T-helper 2 cell treated with Interferon-gamma antibody and Interleukin-4, amounts not matched to agents 5 μg/mL and 100 μg/mL, for 36 hours (primary cell): ENCODE measurements around the gene NEUROD6.

Experiments
- DNase-seq: peaks from one replicate; pipeline ENCODE4 v3.0.0; 2021; ENCODE audit warnings: low spot score
- H3K27ac Mint-ChIP-seq: one replicate; pipeline ENCODE4 v1.8.0; 2021; ENCODE audit warnings: mild to moderate bottlenecking, mixed read lengths
- H3K27me3 Mint-ChIP-seq: one replicate; pipeline ENCODE4 v1.8.0; 2021; ENCODE audit warnings: low read depth, mixed read lengths
- H3K36me3 Mint-ChIP-seq: one replicate; pipeline ENCODE4 v1.8.0; 2021; ENCODE audit warnings: low read depth, mixed read lengths
- H3K4me1 Mint-ChIP-seq: one replicate; pipeline ENCODE4 v1.8.0; 2021; ENCODE audit warnings: low read depth, mixed read lengths
- H3K4me3 Mint-ChIP-seq: one replicate; pipeline ENCODE4 v1.8.0; 2022; ENCODE audit warnings: mild to moderate bottlenecking, moderate library complexity, mixed read lengths
- H3K9me3 Mint-ChIP-seq: one replicate; pipeline ENCODE4 v1.8.0; 2021; ENCODE audit warnings: mixed read lengths

Gene NEUROD6

GRCh38 chr7:31341141-31341540 is 615 bp upstream of the NEUROD6 start:
- no peak for DNase-seq
- H3K4me3 Mint-ChIP-seq: no peak overlapping the region
- H3K27ac Mint-ChIP-seq: no peak overlapping the region
- H3K27me3 Mint-ChIP-seq: peaks cover 18% of the 10 kb centered on the region
- no peaks in the 10 kb centered on the region for H3K9me3 Mint-ChIP-seq
- no peaks in the 10 kb centered on the region for H3K36me3 Mint-ChIP-seq
- no peaks in the 10 kb centered on the region for H3K4me1 Mint-ChIP-seq

- Mint-ChIP-seq H3K9me3 (no peaks in the 10 kb centered on the region), H3K36me3 (no peaks in the 10 kb centered on the region), H3K4me3 (no peak overlapping the region), H3K27ac (no peak overlapping the region), H3K27me3 (peaks cover 28% of the 10 kb centered on the region), H3K4me1 (no peaks in the 10 kb centered on the region)
- DNase-seq: no peak
Measured at GRCh38 chr7:31340051-31340450, 475 bp downstream of the NEUROD6 start.

GRCh38 chr7:31338706-31339105 is 1.8 kb downstream of the NEUROD6 start:
- Mint-ChIP-seq H3K36me3 (no peaks in the 10 kb centered on the region), H3K27ac (no peak overlapping the region), H3K4me3 (no peak overlapping the region), H3K4me1 (no peaks in the 10 kb centered on the region), H3K9me3 (no peaks in the 10 kb centered on the region), H3K27me3 (peaks cover 31% of the 10 kb centered on the region)
- no peak for DNase-seq

GRCh38 chr7:31337002-31337565 is 3.4 kb downstream of the NEUROD6 start:
- Mint-ChIP-seq H3K4me1 (no peaks in the 10 kb centered on the region), H3K27ac (no peak overlapping the region), H3K4me3 (no peak overlapping the region), H3K36me3 (no peaks in the 10 kb centered on the region), H3K9me3 (no peaks in the 10 kb centered on the region), H3K27me3 (peaks cover 31% of the 10 kb centered on the region)
- no peak for DNase-seq

- Mint-ChIP-seq H3K4me3 (no peak overlapping the region), H3K9me3 (no peaks in the 10 kb centered on the region), H3K4me1 (no peaks in the 10 kb centered on the region), H3K27me3 (peaks cover 31% of the 10 kb centered on the region), H3K27ac (no peak overlapping the region), H3K36me3 (no peaks in the 10 kb centered on the region)
- no peak for DNase-seq
Measured at GRCh38 chr7:31336202-31337001, 4.1 kb downstream of the NEUROD6 start.

- Mint-ChIP-seq H3K9me3 (no peaks in the 10 kb centered on the region), H3K27me3 (peaks cover 31% of the 10 kb centered on the region), H3K27ac (no peak overlapping the region), H3K36me3 (no peaks in the 10 kb centered on the region), H3K4me3 (no peak overlapping the region), H3K4me1 (no peaks in the 10 kb centered on the region)
- DNase-seq: no peak
Measured at GRCh38 chr7:31335884-31336201, 4.7 kb downstream of the NEUROD6 start.

- DNase-seq: no peak
- no peak overlapping the region for H3K4me3 Mint-ChIP-seq
- no peaks in the 10 kb centered on the region for H3K9me3 Mint-ChIP-seq
- no peak overlapping the region for H3K27ac Mint-ChIP-seq
- H3K4me1 Mint-ChIP-seq: no peaks in the 10 kb centered on the region
- peaks cover 31% of the 10 kb centered on the region for H3K27me3 Mint-ChIP-seq
- no peaks in the 10 kb centered on the region for H3K36me3 Mint-ChIP-seq
Measured at GRCh38 chr7:31335161-31335856, 5.2 kb downstream of the NEUROD6 start.

- Mint-ChIP-seq H3K4me1 (no peaks in the 10 kb centered on the region), H3K27ac (no peak overlapping the region), H3K4me3 (no peak overlapping the region), H3K9me3 (peaks cover 5% of the 10 kb centered on the region), H3K27me3 (peaks cover 25% of the 10 kb centered on the region), H3K36me3 (no peaks in the 10 kb centered on the region)
- DNase-seq: no peak
Measured at GRCh38 chr7:31333291-31333690, 7.2 kb downstream of the NEUROD6 start.

- DNase-seq: no peak
- H3K27me3 Mint-ChIP-seq: no peaks in the 10 kb centered on the region
- no peak overlapping the region for H3K27ac Mint-ChIP-seq
- no peak overlapping the region for H3K4me3 Mint-ChIP-seq
- H3K9me3 Mint-ChIP-seq: peaks cover 8% of the 10 kb centered on the region
- H3K4me1 Mint-ChIP-seq: no peaks in the 10 kb centered on the region
- no peaks in the 10 kb centered on the region for H3K36me3 Mint-ChIP-seq
Measured at GRCh38 chr7:31327071-31327470, 13.5 kb downstream of the NEUROD6 start.

- Mint-ChIP-seq H3K4me3 (no peak overlapping the region), H3K27ac (no peak overlapping the region), H3K4me1 (no peaks in the 10 kb centered on the region), H3K9me3 (peaks cover 8% of the 10 kb centered on the region), H3K36me3 (no peaks in the 10 kb centered on the region), H3K27me3 (no peaks in the 10 kb centered on the region)
- DNase-seq: no peak
Measured at GRCh38 chr7:31326416-31326815, 14.1 kb downstream of the NEUROD6 start.

GRCh38 chr7:31323101-31323500 is 17.4 kb downstream of the NEUROD6 start:
- Mint-ChIP-seq H3K4me3 (no peak overlapping the region), H3K27me3 (no peaks in the 10 kb centered on the region), H3K27ac (no peak overlapping the region), H3K36me3 (no peaks in the 10 kb centered on the region), H3K4me1 (no peaks in the 10 kb centered on the region), H3K9me3 (peaks cover 3% of the 10 kb centered on the region)
- no peak for DNase-seq

GRCh38 chr7:31320675-31321074 is 19.9 kb downstream of the NEUROD6 start:
- Mint-ChIP-seq H3K4me3 (no peak overlapping the region), H3K27ac (no peak overlapping the region), H3K4me1 (no peaks in the 10 kb centered on the region), H3K27me3 (no peaks in the 10 kb centered on the region), H3K9me3 (no peaks in the 10 kb centered on the region), H3K36me3 (no peaks in the 10 kb centered on the region)
- no peak for DNase-seq

- DNase-seq: no peak
- no peaks in the 10 kb centered on the region for H3K36me3 Mint-ChIP-seq
- H3K9me3 Mint-ChIP-seq: no peaks in the 10 kb centered on the region
- H3K4me3 Mint-ChIP-seq: no peak overlapping the region
- no peaks in the 10 kb centered on the region for H3K27me3 Mint-ChIP-seq
- H3K4me1 Mint-ChIP-seq: no peaks in the 10 kb centered on the region
- no peak overlapping the region for H3K27ac Mint-ChIP-seq
Measured at GRCh38 chr7:31318313-31318712, 22.2 kb downstream of the NEUROD6 start.

- H3K36me3 Mint-ChIP-seq: no peaks in the 10 kb centered on the region
- H3K4me1 Mint-ChIP-seq: no peaks in the 10 kb centered on the region
- no peak for DNase-seq
- no peak overlapping the region for H3K27ac Mint-ChIP-seq
- no peaks in the 10 kb centered on the region for H3K27me3 Mint-ChIP-seq
- H3K9me3 Mint-ChIP-seq: no peaks in the 10 kb centered on the region
- H3K4me3 Mint-ChIP-seq: no peak overlapping the region
Measured at GRCh38 chr7:31316876-31317275, 23.6 kb downstream of the NEUROD6 start.
